ENCODE results near the gene ZNHIT3. TPM values are rescaled to one million over a fixed set of nuclear protein-coding genes. Genes with fewer than 3 reads are reported as not detected.

Gene ZNHIT3
- total RNA-seq, 3 donors from 2014 or later: 46.7 to 59.0 (median 50.8) TPM

DNA sequence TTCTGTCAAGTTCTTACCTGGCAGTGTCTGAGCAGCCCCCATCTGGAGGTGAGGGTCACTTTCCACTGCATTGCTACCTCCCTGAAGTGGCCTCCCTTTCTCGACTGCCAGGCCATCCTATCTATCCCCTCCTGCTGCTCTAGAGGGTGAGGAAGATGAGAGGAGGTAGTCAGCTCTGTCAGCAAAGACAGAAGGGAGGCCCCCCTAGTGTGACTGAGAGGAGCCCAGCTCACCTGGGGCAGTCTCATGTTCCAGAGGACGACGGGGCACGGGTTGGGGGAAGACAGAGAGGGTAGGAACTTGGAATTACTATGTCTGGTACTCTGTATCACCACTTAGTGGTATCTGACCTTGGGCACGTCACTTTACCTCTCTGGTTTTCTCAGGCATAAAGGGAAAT, 26.2 kb downstream of the ZNHIT3 start:
- DNase-seq (no peak), ATAC-seq (no peak)
- Mint-ChIP-seq H3K36me3 (ENCODE audit: insufficient read depth) (peaks cover 28% of the 10 kb centered on the region), H3K27me3 (ENCODE audit: low read depth) (no peaks in the 10 kb centered on the region), H3K9me3 (no peaks in the 10 kb centered on the region), H3K4me1 (ENCODE audit: low read depth) (no peaks in the 10 kb centered on the region), H3K4me3 (no peak overlapping the region)

- no peaks in the 10 kb centered on the region for H3K4me1 Mint-ChIP-seq (ENCODE audit: low read depth)
- no peaks in the 10 kb centered on the region for H3K9me3 Mint-ChIP-seq
- peaks cover 25% of the 10 kb centered on the region for H3K36me3 Mint-ChIP-seq (ENCODE audit: insufficient read depth)
- no peak overlapping the region for H3K4me3 Mint-ChIP-seq
- ATAC-seq (no peak), DNase-seq (no peak)
- H3K27me3 Mint-ChIP-seq (ENCODE audit: low read depth): no peaks in the 10 kb centered on the region
Measured at GRCh38 chr17:36514856-36515255, 28.4 kb downstream of the ZNHIT3 start.

DNA sequence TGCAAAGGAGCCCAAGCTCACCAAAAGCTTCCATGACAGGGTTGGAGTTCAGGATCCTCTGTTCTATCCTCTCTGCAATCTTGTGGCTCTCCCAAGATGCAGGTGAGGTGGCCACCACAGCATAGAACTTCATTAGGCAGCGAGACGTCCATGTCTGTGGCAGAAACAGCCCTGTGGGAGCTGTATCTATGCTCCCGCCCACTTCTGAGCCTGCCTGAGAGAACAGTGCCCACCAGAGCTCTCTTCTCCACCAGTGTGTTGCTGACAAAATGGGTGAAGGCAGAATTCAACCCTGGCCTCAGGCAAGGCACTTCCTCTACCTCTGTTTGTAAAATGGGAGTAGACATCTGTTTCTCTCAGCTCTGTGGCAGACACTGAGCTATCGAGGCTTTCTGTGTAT, 29.4 kb downstream of the ZNHIT3 start:
- Mint-ChIP-seq H3K36me3 (ENCODE audit: insufficient read depth) (peaks cover 29% of the 10 kb centered on the region), H3K4me1 (ENCODE audit: low read depth) (no peaks in the 10 kb centered on the region), H3K9me3 (no peaks in the 10 kb centered on the region), H3K4me3 (no peak overlapping the region), H3K27me3 (ENCODE audit: low read depth) (no peaks in the 10 kb centered on the region)
- DNase-seq (no peak), ATAC-seq (no peak)

GRCh38 chr17:36523113-36523512, 36.6 kb downstream of the ZNHIT3 start:
- H3K27me3 Mint-ChIP-seq (ENCODE audit: low read depth): no peaks in the 10 kb centered on the region
- H3K4me1 Mint-ChIP-seq (ENCODE audit: low read depth): peaks cover 17% of the 10 kb centered on the region
- H3K36me3 Mint-ChIP-seq (ENCODE audit: insufficient read depth): peaks cover 43% of the 10 kb centered on the region
- DNase-seq (no peak), ATAC-seq (no peak)
- no peaks in the 10 kb centered on the region for H3K9me3 Mint-ChIP-seq
- H3K4me3 Mint-ChIP-seq: no peak overlapping the region

DNA sequence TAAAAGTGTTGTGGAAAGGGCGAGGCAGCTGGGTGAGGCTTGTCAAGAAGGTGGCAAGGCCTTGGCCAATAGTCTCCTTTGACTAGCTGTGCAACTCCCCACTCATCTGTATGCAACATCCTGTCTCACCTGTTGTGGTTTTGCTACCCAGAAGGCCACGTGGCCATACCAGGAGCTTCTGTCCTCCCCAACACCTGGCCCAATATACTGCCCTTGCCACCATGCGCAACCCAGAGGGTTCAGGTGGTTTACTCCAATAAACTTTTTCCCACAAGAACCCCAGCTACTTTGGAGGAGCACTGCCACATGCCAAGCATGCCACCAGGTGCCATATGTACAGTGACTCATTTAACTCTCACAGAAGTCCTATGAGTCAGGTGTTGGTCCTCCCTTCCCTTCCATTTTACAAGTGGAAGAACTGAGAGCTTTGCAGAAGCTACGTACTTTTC, 38.0 kb downstream of the ZNHIT3 start:
- no peaks in the 10 kb centered on the region for H3K9me3 Mint-ChIP-seq
- peaks cover 17% of the 10 kb centered on the region for H3K4me1 Mint-ChIP-seq (ENCODE audit: low read depth)
- ATAC-seq: peak; percentile 83 to 85
- H3K27me3 Mint-ChIP-seq (ENCODE audit: low read depth): no peaks in the 10 kb centered on the region
- no peak for DNase-seq
- H3K4me3 Mint-ChIP-seq: no peak overlapping the region
- H3K36me3 Mint-ChIP-seq (ENCODE audit: insufficient read depth): peaks cover 48% of the 10 kb centered on the region

DNA sequence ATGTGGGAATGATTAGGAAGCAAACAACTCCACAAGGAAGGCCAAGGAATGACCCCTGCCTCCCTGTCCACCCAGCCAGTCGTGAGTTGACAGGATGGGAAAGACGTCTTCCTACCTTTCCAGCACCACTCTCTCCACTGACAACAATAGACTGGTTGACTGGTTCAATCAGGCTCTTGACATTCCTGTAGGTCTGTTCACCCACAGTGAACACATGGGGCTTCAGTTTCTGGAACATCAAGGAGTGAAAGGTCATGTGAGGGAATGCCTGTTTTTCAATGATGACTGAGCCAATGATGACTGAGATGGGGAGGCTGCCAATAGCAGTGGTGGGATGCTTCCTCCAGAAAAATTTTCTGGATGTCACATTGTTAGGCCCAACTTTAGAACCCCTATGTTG, 38.6 kb downstream of the ZNHIT3 start:
- H3K27me3 Mint-ChIP-seq (ENCODE audit: low read depth): no peaks in the 10 kb centered on the region
- ATAC-seq (no peak), DNase-seq (no peak)
- H3K4me1 Mint-ChIP-seq (ENCODE audit: low read depth): peaks cover 17% of the 10 kb centered on the region
- H3K9me3 Mint-ChIP-seq: no peaks in the 10 kb centered on the region
- H3K4me3 Mint-ChIP-seq: no peak overlapping the region
- H3K36me3 Mint-ChIP-seq (ENCODE audit: insufficient read depth): peaks cover 44% of the 10 kb centered on the region

DNA sequence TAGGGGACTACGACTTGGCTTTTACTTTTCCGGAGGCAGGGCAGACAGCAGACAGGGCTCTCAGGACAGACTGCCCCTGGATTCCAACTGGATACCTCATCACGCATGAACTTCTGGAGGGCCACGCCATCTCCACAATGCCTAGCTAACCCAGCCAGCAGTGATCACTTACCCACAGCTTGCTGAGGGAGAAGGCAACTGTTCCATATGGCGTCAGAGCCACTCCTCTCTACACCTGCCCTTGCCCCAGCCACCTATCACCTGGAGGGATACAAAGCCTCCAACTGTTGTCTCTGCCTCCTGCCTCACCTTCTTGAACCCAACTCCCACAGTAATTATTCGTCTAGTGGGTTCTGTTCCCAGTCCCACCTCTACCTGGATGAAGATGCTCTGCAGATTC, 39.4 kb downstream of the ZNHIT3 start:
- DNase-seq: no peak
- H3K36me3 Mint-ChIP-seq (ENCODE audit: insufficient read depth): peaks cover 36% of the 10 kb centered on the region
- peaks cover 17% of the 10 kb centered on the region for H3K4me1 Mint-ChIP-seq (ENCODE audit: low read depth)
- no peak overlapping the region for H3K4me3 Mint-ChIP-seq
- ATAC-seq: no peak
- no peaks in the 10 kb centered on the region for H3K9me3 Mint-ChIP-seq
- H3K27me3 Mint-ChIP-seq (ENCODE audit: low read depth): no peaks in the 10 kb centered on the region

DNA sequence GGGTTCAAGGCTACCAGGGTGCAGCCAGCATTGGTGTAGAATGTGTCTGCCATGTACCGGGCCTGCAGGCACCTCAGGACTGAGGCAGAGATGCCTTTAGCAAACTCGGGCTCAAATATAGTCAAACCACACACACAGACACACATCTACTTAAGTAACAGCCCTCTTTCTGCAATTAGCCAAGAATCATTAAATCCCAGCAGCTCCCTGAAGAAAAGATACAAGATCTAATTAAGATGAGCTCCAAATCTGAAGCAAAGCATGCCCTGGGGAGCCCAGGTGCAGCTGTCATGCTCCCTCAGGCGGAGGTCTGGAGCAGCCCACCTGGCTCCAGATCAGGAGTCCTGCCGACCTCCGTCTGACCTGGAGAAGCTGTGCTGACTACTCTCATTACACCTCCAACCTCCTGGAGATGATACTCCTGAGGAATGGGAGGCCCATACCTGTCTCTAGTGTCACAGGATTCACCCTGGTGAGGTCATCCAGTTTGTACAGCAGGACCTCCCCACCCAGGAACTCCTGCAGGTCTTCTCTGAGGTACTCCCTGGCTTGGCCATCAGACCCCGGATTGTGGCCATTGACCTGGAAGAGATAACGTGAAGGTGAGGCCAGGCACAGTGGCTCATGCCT, 41.3 kb downstream of the ZNHIT3 start:
- no peaks in the 10 kb centered on the region for H3K27me3 Mint-ChIP-seq (ENCODE audit: low read depth)
- peaks cover 20% of the 10 kb centered on the region for H3K4me1 Mint-ChIP-seq (ENCODE audit: low read depth)
- DNase-seq (no peak), ATAC-seq (no peak)
- H3K36me3 Mint-ChIP-seq (ENCODE audit: insufficient read depth): peaks cover 43% of the 10 kb centered on the region
- H3K9me3 Mint-ChIP-seq: no peaks in the 10 kb centered on the region
- no peak overlapping the region for H3K4me3 Mint-ChIP-seq

- peaks cover 48% of the 10 kb centered on the region for H3K36me3 Mint-ChIP-seq (ENCODE audit: insufficient read depth)
- no peaks in the 10 kb centered on the region for H3K9me3 Mint-ChIP-seq
- DNase-seq: no peak
- H3K27me3 Mint-ChIP-seq (ENCODE audit: low read depth): no peaks in the 10 kb centered on the region
- H3K4me3 Mint-ChIP-seq: no peak overlapping the region
- peaks cover 26% of the 10 kb centered on the region for H3K4me1 Mint-ChIP-seq (ENCODE audit: low read depth)
- no peak for ATAC-seq
Measured at GRCh38 chr17:36529121-36529520, 42.6 kb downstream of the ZNHIT3 start.

DNA sequence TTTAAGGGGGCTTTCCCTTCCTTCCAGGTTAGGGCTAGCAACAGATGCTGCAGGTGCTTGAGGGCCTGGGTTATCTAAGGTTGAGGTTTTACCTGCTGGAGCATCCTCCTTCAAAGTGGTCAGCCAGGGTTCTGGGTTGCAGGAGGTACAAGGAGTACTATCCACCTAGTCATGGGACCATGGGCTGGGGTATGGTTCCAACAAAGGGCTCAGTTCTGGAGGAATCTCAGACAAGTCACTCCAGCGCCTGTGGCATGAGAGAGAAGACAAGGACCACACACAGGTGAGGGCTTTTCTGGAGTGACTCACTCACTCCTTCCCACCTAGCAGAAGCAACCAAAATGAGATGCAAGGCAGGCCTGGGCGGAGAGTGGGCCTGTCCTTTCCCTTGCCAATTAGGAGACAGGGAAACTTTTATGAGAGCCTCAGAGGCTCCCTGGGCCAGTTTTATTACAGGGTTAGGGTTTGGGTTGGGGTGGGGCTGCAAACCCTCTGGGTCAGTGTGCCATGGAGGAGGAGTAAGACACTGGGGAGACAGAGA, 46.0 kb downstream of the ZNHIT3 start:
- no peaks in the 10 kb centered on the region for H3K27me3 Mint-ChIP-seq (ENCODE audit: low read depth)
- DNase-seq: no peak
- H3K4me3 Mint-ChIP-seq: peak overlapping the region; percentile 66
- no peaks in the 10 kb centered on the region for H3K9me3 Mint-ChIP-seq
- H3K36me3 Mint-ChIP-seq (ENCODE audit: insufficient read depth): peaks cover 34% of the 10 kb centered on the region
- peaks cover 17% of the 10 kb centered on the region for H3K4me1 Mint-ChIP-seq (ENCODE audit: low read depth)
- ATAC-seq: no peak

DNA sequence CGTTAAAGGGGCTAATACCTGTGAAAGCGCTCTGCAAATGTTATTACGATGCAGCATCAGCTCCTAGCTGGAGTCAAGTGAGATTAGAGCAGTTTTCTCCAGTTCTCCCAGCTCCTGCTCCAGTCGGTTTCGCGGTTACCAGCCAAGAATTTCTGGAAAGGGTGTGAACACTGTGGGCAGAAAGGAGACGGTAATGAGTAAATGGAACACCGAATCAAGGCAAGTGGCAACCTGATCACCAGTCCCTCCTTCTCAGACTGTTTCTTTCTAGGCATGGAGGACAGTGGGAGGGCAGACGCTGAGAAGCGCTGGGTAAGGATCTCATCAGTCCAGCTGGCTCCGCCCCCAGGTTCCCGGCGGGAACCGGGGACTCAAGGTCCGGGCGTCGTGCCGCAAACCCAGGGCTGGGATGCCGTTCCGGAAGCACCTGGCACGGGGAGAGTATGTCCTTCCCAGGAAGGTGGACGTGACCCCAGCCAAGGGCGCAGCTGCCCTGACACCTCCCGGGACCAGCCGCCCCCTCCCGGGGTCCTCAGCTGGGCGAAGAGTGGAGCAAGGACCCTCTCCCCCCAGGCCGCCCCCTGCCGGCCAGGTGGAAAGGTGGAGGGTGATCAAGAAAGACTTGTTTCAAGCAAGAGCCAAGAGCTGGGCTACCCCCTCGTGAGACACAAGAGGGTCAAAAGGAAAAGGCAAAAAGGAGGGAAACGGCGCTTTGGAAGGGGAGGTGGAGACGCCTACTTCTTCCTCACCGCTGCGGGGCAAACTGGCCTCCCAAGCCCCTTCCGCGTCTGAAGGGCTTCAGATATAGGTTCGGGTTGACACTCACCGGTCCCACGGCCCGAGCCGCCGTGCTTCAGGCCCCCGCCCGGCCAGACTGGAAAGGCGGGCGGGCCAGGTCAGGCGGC, 47.7 kb downstream of the ZNHIT3 start:
- H3K9me3 Mint-ChIP-seq: no peaks in the 10 kb centered on the region
- ATAC-seq (peak; percentile 23 to 27), DNase-seq (peak; percentile 48)
- peaks cover 17% of the 10 kb centered on the region for H3K4me1 Mint-ChIP-seq (ENCODE audit: low read depth)
- H3K27me3 Mint-ChIP-seq (ENCODE audit: low read depth): no peaks in the 10 kb centered on the region
- H3K4me3 Mint-ChIP-seq: peak overlapping the region; percentile 95
- H3K36me3 Mint-ChIP-seq (ENCODE audit: insufficient read depth): peaks cover 33% of the 10 kb centered on the region

DNA sequence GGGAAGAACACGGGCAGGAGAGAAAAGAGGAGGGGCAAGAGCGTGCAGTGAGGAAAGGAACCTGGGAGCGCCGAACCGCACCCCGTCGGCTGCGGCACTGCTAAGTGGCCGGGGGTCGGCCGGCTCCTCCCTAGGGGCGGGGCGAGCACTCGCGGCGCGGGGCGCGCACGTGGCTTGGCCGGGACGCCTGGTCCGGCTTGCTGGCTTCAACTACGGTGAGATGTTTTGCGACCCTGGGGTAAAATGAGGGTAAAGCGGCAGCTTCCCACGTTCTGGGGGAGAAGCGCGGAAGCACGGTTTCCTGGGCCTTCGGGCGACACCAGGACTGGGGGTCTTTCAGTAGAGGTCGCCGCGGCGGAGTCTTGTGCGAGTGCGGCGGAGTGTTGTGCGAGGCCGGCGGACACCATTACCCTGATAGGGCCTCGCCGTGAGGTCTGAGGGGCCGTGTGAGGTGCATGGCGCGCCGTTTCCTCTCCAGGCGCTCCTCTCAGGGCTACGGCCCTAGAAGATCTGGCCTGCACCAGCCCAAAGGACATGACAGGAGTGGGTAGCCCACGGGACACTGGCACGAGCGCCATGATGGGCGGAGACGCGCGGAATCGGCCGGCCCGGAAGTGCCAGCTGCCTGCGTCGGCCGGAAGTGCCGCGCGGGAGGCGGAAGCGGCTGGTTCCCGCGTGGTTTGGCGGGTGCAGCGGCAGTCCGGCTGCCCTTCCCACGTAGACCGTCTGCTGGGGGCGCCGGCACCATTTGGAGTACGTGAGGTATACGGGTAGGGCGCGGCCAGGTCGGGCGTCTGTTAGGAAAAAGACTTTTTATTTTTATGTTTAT, 48.6 kb downstream of the ZNHIT3 start, which contains the start of the genes MYO19 and PIGW:
TSS of gene MYO19 (minus strand) at position 29 of the 829 bp plus-strand sequence. CDS start 2,330 bp downstream, outside the sequence.
TSS of gene PIGW (plus strand) at position 148 of the 829 bp plus-strand sequence. CDS start 2,115 bp downstream, outside the sequence.
- Mint-ChIP-seq H3K27me3 (ENCODE audit: low read depth) (no peaks in the 10 kb centered on the region), H3K36me3 (ENCODE audit: insufficient read depth) (peaks cover 32% of the 10 kb centered on the region), H3K9me3 (no peaks in the 10 kb centered on the region), H3K4me3 (peak within 1 kb of the TSS; percentile 95), H3K4me1 (ENCODE audit: low read depth) (peaks cover 17% of the 10 kb centered on the region)
- peak; percentile 84 for DNase-seq
- ATAC-seq: peak; percentile 90 to 92

- peaks cover 34% of the 10 kb centered on the region for H3K36me3 Mint-ChIP-seq (ENCODE audit: insufficient read depth)
- H3K4me3 Mint-ChIP-seq: peak overlapping the region; percentile 95
- DNase-seq (no peak), ATAC-seq (no peak)
- no peaks in the 10 kb centered on the region for H3K9me3 Mint-ChIP-seq
- peaks cover 17% of the 10 kb centered on the region for H3K4me1 Mint-ChIP-seq (ENCODE audit: low read depth)
- no peaks in the 10 kb centered on the region for H3K27me3 Mint-ChIP-seq (ENCODE audit: low read depth)
Measured at GRCh38 chr17:36535669-36536081, 49.2 kb downstream of the ZNHIT3 start.

DNA sequence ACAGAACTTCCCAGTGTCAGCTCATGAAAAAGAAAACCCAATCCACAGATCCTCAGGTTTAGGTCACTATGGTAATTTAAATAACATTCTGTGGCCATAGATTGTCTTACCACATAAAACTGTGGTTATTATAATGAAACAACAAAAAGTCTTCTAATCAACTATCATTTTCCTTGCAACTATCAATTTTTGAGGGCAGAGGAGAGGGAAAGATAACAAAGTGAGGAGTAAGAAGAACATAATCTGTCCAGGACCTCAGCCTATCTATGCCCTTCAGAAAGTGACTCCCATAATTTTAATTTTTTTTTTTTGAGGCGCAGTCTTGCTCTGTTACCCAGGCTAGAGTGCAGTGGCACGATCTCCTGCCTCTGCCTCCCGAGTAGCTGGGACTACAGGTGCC, 54.2 kb downstream of the ZNHIT3 start:
- Mint-ChIP-seq H3K9me3 (no peaks in the 10 kb centered on the region), H3K4me1 (ENCODE audit: low read depth) (peaks cover 14% of the 10 kb centered on the region), H3K4me3 (no peak overlapping the region), H3K36me3 (ENCODE audit: insufficient read depth) (peaks cover 19% of the 10 kb centered on the region), H3K27me3 (ENCODE audit: low read depth) (no peaks in the 10 kb centered on the region)
- DNase-seq (no peak), ATAC-seq (no peak)

Data from activated T-cell treated with anti-CD3 and anti-CD28 coated beads, Interleukin-2, amount 50 U/mL, for 4 hours (primary cell).